Measurements from ENCODE around the gene CCDC68.

Gene CCDC68

GRCh38 chr18:54960197-54960596 lies 936 bp upstream of the CCDC68 start:
- no peak for DNase-seq

DNA sequence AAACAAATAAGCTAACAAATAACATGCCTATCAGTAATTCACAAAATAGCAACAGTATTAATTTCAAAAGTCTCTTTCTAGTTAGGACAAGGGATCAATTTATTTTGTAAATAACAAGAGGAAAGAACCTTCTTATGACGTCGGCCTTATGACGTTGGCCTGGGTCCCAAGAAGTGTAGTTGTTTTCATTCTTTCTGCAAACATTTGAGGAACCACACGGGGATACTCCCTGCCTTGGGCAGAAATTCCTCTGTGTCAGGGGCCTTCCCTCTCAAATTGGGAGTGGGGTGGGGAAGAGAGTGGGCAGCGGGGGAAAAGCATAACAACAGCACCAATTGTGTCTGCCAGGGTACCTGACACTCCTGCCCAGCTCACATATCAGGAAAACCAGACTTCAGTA lies 1.3 kb downstream of the CCDC68 start:
- DNase-seq: no peak

DNA sequence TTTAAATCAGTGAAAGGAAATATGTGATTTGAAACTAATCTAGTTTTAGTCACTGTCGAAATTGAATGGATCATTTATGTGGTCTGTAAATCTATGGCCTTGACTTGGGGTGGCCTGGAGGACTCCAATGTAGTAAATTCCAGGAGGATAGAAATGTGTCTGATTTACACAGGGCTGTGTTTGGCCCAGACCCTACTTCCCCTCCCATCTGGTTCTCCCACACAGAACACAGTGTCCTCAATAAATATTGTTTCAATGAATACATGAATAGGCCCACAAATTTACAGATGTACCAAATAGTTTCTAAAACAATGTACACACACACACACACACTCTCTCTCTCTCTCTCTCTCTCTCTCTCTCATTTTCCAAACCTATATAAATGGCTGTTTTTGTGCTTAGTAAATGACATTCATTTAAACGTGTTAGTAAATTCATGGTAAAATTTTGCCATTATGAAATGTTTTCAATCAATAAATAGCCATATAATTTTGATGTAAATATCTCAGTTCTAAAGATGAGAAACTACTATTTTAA lies 1.9 kb downstream of the CCDC68 start:
- DNase-seq: no peak

- no peak for DNase-seq
Measured at GRCh38 chr18:54956506-54956905, 2.8 kb downstream of the CCDC68 start.

DNA sequence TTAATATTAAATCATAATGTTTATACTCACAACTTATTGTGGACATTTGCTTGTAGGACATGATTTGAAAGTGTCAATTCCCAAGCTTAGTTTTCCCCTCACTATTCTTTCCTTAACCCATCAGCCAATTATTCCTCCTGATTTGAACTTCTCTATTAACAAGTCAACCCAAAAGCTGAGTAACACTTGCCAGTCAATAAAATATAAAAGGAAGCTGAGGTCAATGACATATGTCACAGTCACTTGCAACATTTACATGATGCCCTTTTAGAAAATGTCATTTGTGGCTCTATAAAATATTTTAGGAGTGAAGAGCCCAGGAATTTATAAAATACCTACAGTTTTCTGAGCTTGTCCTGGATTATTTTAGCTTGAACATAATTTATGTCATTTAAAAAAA lies 7.2 kb downstream of the CCDC68 start:
- DNase-seq: peak; percentile 11 to 18

GRCh38 chr18:54950221-54950620 lies 9.0 kb downstream of the CCDC68 start:
- no peak for DNase-seq

DNA sequence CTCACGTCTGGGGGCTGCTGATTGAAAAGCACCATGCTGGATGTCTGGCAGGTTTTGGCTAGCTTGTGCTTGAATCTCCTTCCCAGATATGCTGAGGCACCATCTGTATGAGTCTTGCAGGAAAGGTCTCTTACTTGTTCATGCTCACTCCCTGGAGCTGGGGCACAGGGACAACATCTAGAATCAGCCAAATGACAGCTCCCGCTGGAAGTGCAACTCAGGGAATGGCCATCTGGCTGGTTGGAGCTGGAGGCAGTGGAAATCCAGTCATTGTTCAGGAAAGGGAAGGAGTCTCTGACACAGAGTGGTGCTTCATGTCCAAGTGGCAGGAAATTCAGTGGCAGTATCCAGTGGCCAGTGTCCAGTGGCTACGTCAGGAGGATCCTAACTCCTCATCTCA lies 9.7 kb downstream of the CCDC68 start:
- DNase-seq: no peak

DNA sequence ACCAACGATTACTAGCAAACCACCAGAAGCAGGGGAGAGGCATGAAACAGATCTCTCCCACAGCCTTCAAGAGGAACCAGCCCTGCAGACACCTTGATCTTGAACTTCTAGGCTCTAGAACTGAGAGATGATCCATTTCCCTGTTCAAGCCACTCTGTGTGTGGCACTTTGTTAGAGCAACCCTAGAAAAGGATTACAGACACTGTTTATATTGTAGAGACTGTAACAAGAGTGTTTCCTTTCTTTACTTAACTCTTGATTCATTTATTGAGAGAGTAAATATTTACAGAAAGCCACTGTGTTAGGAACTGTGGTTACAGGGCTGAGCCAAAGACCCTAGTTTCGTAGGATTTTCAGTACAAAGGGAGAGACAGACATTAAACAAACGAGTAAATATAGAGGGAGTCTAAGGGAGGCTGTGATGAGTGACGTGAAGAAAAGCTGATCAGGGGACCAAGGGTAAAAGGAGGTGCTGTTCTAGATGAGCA lies 10.9 kb downstream of the CCDC68 start:
- DNase-seq: no peak

- DNase-seq: no peak
Measured at GRCh38 chr18:54947091-54947490, 12.2 kb downstream of the CCDC68 start.

DNA sequence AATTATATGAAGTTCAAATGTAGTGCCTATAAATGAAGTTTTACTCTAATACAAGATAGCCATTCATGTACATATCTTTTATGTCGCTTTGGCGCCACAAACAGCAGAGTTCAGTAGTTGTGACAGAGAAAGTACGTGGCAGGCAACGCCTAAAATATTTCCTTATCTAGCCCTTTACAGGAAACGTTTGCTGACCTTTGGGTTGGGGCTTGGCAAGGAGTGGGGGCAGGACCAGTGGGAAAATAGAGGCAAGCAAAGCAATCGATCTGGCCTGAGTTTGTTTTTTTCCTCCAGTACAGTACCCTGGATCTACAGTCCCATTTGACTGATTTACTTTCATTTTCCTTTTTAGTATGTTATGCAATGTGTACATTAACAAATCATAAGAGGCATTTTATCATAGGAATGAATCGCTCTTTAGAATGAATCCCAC lies 13.1 kb downstream of the CCDC68 start:
- DNase-seq: peak; percentile 76

GRCh38 chr18:54945576-54946125 lies 13.6 kb downstream of the CCDC68 start:
- DNase-seq: no peak

DNA sequence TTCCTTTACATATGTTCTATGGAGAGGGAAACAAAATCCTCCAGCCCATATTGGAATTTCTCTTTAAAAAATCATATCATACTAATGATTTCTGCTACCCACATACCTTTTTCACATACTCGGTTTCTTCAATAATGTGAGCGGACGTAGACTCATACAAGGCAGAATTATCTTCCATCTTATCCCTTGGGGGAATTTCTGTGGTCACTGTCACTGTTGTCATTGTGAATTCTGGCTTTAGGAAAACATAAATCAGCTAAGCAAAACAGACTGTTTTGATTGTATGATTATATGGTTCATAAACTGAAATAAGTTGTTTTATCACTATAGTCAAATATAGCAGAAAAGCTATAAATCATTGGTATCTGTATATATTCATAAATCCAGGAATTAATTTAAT lies 16.7 kb downstream of the CCDC68 start:
- no peak for DNase-seq

DNA sequence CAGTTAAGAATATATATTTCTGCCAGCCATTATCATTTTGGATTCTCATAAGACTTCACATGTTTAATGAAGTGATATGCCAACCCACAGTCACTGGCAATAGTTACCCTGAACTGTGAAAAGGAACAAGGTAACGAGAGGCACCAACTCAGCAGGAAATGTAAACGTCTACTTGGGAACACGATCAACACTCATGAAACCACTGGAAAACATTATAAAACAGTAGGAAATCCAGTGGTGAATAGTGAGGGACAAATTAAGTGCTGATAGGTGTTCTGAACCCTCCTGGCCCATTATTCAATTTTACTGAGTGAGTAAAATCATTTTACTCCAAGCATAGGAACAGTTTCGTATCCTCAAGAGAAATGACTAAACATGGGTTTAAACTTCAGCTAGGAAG lies 17.1 kb downstream of the CCDC68 start:
- DNase-seq: no peak

GRCh38 chr18:54939361-54939917 lies 19.8 kb downstream of the CCDC68 start:
- no peak for DNase-seq

DNA sequence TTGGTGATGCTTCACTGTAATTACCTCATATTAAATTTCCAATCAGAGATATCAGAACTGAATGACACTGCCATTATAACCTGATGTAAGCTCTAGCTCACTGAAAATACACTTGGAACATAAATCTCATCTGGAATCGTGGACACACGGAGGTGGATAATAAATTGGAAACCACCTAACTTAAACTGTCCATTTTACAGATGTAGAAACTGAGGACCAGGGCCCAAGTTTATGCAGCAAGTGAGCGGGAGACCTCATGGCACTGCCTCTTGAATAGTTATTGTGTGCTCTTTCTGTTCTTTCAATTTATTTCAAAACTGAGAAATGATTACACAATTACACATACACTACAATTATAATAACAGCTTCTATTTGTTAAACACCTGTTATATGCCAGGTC lies 20.8 kb downstream of the CCDC68 start:
- DNase-seq: no peak

DNA sequence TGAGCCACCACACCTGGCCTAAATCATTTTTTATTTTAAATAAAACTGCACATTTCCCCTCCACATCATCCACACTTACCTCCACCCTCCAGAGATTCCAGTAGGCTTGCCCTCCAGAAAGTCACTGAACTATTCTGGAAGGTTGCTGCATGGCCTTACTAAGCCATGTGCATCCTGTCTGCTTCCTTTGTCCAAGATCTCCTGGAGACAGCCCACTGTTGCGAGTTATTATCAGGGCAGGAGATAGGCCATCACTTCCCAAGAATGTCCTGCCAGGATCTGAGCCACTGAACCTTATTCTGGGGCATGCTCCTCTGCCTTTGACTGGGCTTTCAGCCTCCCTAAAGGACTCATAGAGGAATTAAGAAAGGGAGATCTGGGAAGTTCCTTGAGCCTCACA lies 26.8 kb downstream of the CCDC68 start:
- DNase-seq: no peak

DNA sequence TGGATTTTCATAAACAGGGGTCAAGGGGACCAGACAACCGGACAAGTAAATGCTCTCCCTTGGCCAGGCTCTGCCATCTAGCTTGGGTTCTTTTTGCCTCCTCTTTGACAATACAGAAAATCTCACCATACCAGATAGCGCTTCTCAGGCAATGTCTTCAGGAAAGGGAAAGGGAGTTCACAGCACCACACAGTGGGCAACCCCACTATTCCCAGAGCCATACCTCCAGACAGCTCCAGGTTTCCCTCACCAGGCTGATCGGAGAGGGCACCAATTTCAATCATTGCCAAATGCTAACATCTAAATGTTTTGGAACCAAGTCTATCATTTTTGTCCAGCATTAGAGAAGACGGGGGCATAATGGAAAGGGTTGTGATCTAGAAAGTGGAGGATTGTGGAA lies 28.1 kb downstream of the CCDC68 start:
- no peak for DNase-seq

- DNase-seq: no peak
Measured at GRCh38 chr18:54928236-54928635, 31.0 kb downstream of the CCDC68 start.

DNA sequence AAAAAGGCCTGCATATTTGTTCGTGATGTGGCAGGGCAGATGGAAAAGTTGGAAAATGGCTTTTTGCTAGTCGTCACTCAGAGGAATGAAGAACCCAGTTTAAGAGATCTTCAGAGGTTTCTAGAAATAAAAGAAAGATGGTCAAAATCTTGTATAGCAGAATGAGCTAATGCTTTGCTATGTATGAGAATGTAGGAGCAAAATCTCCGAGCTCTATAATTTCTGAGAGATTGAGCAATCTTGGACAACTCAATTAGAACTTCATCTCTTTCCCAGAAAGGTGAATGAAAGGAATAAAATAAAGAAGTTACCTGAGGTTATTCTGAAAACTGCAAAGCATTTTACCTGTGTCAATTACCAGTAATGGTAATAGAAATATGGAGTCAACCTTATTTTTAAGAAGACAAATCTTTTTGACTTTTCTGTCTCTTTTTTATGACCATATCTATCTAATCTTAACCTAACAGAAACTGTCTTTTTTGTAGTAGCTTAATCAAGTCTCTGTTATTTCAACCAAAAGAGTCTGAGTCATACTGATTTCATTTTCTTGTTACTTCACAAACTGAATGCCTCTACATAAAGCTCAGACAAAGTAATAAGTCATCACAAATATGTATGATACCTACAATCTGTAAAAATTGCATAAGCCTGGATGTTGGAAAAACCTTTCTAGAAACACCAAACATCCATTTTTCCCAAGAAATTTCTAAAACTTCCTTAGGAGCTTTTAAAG lies 32.5 kb downstream of the CCDC68 start:
- no peak for DNase-seq

- no peak for DNase-seq
Measured at GRCh38 chr18:54924948-54925347, 34.3 kb downstream of the CCDC68 start.

- DNase-seq: no peak
Measured at GRCh38 chr18:54923339-54923956, 35.8 kb downstream of the CCDC68 start.

- DNase-seq: no peak
Measured at GRCh38 chr18:54919412-54919811, 39.8 kb downstream of the CCDC68 start.

GRCh38 chr18:54918060-54918459 lies 41.2 kb downstream of the CCDC68 start:
- DNase-seq: no peak

- DNase-seq: no peak
Measured at GRCh38 chr18:54916507-54916906, 42.8 kb downstream of the CCDC68 start.
